GM12801 (cell line): ENCODE results near the gene LRRN2.

Experiments
- TF ChIP-seq, protein P1 (sequence below): IDR thresholded peaks from one replicate; pipeline ENCODE4 v1.5.1; 2011; ENCODE audit warnings: control low read depth; ENCODE audit not compliant: insufficient read length; ENCODE audit errors: extremely low read depth

Gene LRRN2

DNA sequence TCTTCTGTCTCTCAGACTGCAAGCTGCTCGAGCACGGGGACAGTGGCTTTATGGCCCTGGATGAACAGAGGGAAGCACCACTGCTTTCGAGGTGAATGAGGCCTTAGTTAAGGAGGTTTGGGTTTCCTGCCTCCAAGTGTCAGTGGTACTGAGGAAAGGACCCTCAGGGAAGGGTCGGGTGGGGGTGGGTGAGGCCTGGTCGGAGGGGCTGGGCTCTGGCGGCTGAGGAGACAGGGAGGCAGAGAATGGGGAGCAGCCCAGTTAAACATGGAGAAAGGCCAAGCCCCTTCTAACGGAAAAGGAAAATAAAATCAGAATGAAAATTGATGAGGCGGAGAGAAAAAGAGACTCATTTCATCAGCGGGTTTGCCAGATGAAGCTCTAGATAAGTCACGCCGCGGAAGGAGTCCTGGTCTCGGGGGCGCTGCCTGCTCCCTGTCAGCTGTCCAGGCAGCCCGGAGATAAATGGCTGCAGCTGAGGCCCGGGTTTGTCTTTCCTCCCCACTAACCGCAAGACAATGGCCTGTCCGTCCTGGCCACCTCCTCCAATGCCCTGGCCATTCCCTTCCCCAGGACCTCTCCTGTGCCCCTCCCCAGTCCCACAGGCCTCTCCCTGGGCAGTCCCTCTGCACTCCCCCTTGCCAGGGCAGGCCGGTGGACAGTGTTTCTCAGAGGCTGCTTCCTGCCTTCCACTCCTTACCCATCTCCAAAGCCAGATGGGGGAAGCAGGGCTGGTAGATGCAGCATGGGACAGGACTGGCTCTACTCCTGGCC, 55.2 kb downstream of the LRRN2 start:
- TF ChIP-seq, protein P1, sequence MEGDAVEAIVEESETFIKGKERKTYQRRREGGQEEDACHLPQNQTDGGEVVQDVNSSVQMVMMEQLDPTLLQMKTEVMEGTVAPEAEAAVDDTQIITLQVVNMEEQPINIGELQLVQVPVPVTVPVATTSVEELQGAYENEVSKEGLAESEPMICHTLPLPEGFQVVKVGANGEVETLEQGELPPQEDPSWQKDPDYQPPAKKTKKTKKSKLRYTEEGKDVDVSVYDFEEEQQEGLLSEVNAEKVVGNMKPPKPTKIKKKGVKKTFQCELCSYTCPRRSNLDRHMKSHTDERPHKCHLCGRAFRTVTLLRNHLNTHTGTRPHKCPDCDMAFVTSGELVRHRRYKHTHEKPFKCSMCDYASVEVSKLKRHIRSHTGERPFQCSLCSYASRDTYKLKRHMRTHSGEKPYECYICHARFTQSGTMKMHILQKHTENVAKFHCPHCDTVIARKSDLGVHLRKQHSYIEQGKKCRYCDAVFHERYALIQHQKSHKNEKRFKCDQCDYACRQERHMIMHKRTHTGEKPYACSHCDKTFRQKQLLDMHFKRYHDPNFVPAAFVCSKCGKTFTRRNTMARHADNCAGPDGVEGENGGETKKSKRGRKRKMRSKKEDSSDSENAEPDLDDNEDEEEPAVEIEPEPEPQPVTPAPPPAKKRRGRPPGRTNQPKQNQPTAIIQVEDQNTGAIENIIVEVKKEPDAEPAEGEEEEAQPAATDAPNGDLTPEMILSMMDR = no peak

DNA sequence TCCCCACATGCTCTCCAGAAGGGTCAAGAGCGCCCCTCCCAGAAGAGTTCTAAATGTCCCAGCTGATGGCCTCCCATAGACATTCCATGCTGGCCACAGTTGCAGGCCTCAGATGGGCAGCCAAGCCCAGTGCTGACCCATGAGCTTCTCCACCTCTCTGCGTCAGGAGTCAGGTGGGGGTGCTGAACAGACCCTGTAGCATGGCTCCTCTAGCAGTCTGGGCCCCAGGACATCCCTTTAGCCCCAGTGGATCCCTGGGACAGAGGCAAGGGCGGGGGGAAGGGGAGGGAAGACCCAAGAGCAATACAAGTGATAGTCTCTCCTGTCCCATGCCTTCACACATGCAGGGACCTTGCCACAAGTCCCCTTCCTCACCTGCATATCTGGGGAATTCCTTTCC, 56.7 kb downstream of the LRRN2 start:
- TF ChIP-seq, protein P1 = no peak

DNA sequence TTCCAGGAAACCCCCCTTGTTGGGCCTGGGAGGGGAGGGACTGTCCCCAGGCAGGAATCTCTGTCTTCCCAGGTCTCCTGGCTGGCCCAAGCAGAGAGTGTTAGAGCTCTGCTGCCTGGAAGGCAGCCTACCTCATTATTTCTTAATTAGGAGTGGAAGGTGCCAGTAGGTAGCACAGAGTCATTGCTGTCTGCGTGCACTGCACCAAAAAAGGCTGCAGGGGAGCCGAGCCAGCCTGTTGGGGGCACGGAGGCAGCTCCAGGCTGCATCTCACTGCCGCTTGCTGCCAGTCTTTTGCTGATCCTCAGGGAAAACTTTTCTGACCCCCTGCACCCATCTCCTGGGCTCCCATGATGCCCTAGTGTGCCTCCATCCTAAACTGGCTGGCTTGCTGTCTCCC, 58.1 kb downstream of the LRRN2 start:
- TF ChIP-seq, protein P1 = no peak

DNA sequence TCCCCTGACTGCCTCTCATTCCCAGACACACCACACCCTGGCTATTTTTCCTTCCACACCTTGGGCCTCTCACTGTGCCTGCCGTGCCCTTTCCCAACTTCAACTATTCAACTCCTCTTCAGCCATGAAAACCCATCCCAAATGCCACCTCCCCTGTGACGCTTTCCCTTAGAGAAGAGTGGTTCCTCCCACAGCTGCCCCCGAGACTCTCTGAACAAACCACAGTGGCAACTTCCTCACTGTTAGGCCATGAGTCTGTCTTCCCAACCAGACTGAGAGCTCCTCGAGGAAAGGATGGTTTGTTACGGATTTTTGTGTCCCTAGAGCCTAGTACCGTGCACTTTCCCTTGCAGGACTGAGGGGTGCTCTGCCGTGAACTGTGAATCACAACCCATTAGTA, 59.2 kb downstream of the LRRN2 start:
- TF ChIP-seq, protein P1 = no peak

DNA sequence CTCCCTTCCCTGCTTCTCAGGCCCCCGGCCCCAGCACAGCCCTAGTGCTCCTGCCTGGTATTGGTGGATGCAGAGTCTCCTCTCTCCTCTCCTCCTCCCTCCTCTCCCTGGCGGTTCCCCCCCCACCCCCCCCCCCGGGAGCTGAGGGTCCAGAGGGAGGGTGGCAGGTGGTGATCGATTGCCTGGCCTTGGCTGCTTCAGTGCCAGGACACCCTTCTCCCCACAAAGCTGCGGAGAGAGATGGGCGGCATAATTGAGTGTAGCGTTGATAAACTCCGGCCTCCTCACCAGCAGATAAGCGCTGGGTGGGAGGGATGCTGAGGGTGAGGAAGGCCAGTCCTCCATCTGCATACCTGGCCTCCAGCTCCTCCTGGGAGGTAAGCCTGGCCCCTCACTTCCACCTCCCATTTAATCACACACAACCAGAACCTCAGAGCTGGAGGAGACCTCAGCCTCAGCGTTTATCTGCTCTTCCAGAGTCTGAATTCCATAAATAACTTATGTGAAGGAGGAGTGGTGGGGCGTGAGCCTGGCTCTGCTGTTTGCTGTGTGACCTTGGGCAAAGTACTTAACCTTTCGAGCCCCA, 60.8 kb downstream of the LRRN2 start:
- TF ChIP-seq, protein P1 = no peak

DNA sequence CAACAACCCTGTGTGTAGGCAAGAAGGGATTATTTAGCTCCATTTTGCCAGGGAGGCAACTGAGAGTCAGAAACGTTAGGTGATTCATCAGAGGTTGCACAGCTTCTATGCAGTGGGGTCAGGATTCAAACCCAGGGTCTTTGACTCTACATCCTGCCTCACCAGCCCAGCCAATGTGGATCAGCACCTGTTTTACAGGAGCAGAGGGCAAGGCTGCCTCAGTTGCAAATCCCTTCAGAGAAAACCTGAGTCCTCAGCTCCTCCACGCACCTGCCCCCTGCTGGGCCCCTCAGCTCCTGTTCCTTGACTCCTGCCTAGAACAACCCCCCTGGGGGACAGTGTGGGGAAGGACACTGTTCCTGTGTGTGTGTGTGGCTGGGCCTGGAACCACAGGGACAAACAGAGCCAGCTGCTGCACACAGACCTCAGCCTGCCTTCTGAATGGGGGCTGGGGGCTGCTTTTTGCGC, 61.6 kb downstream of the LRRN2 start:
- TF ChIP-seq, protein P1 = no peak

DNA sequence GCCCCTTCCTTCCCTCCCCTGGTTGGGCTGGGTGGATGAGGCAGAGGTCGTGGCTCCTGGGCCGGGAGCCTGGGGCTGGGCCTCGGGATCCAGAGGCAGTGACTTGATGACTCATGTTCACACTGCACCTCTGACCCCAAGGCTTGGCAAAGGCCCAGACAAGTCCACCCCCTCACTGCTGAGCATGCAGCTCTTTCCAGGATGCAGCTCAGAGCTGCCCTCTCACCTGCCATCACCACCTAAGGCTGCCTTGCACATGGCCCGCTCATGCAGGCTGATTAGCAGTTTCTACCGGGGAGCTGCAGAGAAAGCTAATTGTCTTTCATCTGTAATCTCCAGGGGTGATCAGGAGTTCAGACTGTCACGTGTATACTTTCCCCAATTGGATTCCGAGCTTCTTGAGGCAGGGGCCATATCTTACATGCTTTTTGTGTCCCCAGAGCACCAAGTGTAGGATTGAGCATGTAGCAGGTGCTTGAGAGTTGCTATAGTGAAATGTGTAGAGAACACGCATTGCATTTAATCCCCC, 62.1 kb downstream of the LRRN2 start:
- TF ChIP-seq, protein P1 = no peak
